HCT116 (cell line): ENCODE results near the gene NXF1. TPM values are rescaled to one million over a fixed set of nuclear protein-coding genes. Genes with fewer than 3 reads are reported as not detected.

Source experiments
- ATAC-seq: fragments of 200-7000 bp; cut with Tn5 transposase; 2 replicates; pipeline ENCODE4 v1.9.1; 2020; ENCODE audit warnings: mild to moderate bottlenecking, moderate library complexity
- BruUV-seq: library from RNA; stranded (reverse); fragments of 400-500 nt; replicated peaks from 2 replicates; lab custom pipeline; 2021; lab: Mats Ljungman, UMichigan
- CTCF ChIA-PET: fragments of 300-600 bp; sonication (Branson Sonifier 250); formaldehyde crosslinking; loops from one replicate; lab custom pipeline; 2021; ENCODE audit warnings: antibody characterized with exemption; lab: Charles Lee
- POLR2A ChIA-PET: fragments of 300-600, 350-600 bp; sonication (Branson Sonifier 250); formaldehyde crosslinking; loops from one replicate; lab custom pipeline; 2021; ENCODE audit warnings: antibody characterized with exemption; lab: Charles Lee
- RAD21 ChIA-PET, 2 experiments: fragments of 300-600 bp; sonication (Branson Sonifier 250); formaldehyde crosslinking; loops; one replicate each; lab custom pipeline; 2023; ENCODE audit warnings: low total read pairs in 2 of 2; ENCODE audit not compliant: uncharacterized antibody in 2 of 2, unreplicated experiment in 2 of 2, low non-redundant PET in 1 of 2; lab: Charles Lee
- DNase-seq: peaks from one replicate; pipeline ENCODE4 v3.0.0-alpha.2; 2010; ENCODE audit warnings: low read depth, low spot score
- H2AFZ ChIP-seq: fragments of 200-600 bp; shearing (Covaris generic), sonication (generic); 2 replicates; pipeline ENCODE4 v1.6.1; 2017; ENCODE audit warnings: low read depth, mixed run types, mixed read lengths, antibody characterized with exemption, low read length; ENCODE audit not compliant: poor library complexity, severe bottlenecking
- H3K27ac ChIP-seq: 2 replicates; pipeline ENCODE4 v1.5.1; 2012; ENCODE audit warnings: low read depth, low read length
- H3K27me3 ChIP-seq: fragments of 200-600 bp; sonication (generic); 2 replicates; pipeline ENCODE4 v1.6.1; 2016; ENCODE audit warnings: mixed run types, low read length, mixed read lengths; ENCODE audit not compliant: insufficient read depth
- H3K36me3 ChIP-seq, 2 experiments: fragments of 200-500 bp in 1 of 2; fragments of 200-600 bp in 1 of 2; sonication (Bioruptor generic) in 1 of 2; sonication (generic) in 1 of 2; 2 replicates each; pipeline versions ENCODE4 v1.5.1 to v1.6.1; 2014 to 2016; ENCODE audit warnings: low read length in 2 of 2, inconsistent platforms in 1 of 2, mixed read lengths in 1 of 2, mixed run types in 1 of 2; ENCODE audit not compliant: insufficient read depth in 2 of 2, control insufficient read depth in 1 of 2
- H3K4me1 ChIP-seq, 2 experiments: fragments of 200-600 bp in 1 of 2; sonication (generic) in 1 of 2; 2 replicates each; pipeline versions ENCODE4 v1.5.1 to v1.6.1; 2012 to 2017; ENCODE audit warnings: low read length in 2 of 2, inconsistent platforms in 1 of 2, mild to moderate bottlenecking in 1 of 2, mixed read lengths in 1 of 2, mixed run types in 1 of 2, moderate library complexity in 1 of 2; ENCODE audit not compliant: insufficient read depth in 2 of 2, control insufficient read depth in 1 of 2
- H3K4me2 ChIP-seq: fragments of 200-600 bp; sonication (generic); 2 replicates; pipeline ENCODE4 v1.6.1; 2017; ENCODE audit warnings: mixed run types, low read length, mixed read lengths
- H3K4me3 ChIP-seq, 2 experiments: fragments of 200-600 bp in 1 of 2; sonication (generic) in 1 of 2; replicated peaks in 1 of 2; 2 replicates each; pipeline ENCODE4 v1.5.1; 2011 to 2016; ENCODE audit warnings: low read length in 2 of 2, control low read depth in 1 of 2, low read depth in 1 of 2, mild to moderate bottlenecking in 1 of 2, mixed read lengths in 1 of 2, mixed run types in 1 of 2
- H3K79me2 ChIP-seq: fragments of 200-600 bp; sonication (generic); 2 replicates; pipeline ENCODE4 v1.6.1; 2017; ENCODE audit warnings: mild to moderate bottlenecking, mixed run types, low read length, moderate library complexity, mixed read lengths; ENCODE audit not compliant: insufficient read depth
- H3K9ac ChIP-seq: fragments of 200-600 bp; sonication (generic); 2 replicates; pipeline ENCODE4 v1.6.1; 2016; ENCODE audit warnings: low read length, mixed read lengths
- H3K9me2 ChIP-seq: fragments of 200-600 bp; sonication (generic), shearing (Covaris generic); 2 replicates; pipeline ENCODE4 v1.6.1; 2017; ENCODE audit warnings: mixed run types, mild to moderate bottlenecking, moderate library complexity; ENCODE audit not compliant: insufficient read depth
- H3K9me3 ChIP-seq, 2 experiments: fragments of 200-500 bp in 1 of 2; fragments of 200-600 bp in 1 of 2; sonication (Bioruptor generic) in 1 of 2; sonication (generic) in 1 of 2; 2 replicates each; pipeline ENCODE4 v1.6.1; 2014 to 2017; ENCODE audit warnings: low read length in 2 of 2, mixed read lengths in 2 of 2, inconsistent platforms in 1 of 2, low read depth in 1 of 2, mild to moderate bottlenecking in 1 of 2, mixed run types in 1 of 2, moderate library complexity in 1 of 2; ENCODE audit not compliant: control insufficient read depth in 1 of 2, insufficient read depth in 1 of 2
- H4K20me1 ChIP-seq: fragments of 200-600 bp; sonication (generic), shearing (Covaris generic); 2 replicates; pipeline ENCODE4 v1.6.1; 2017; ENCODE audit warnings: mixed run types, mild to moderate bottlenecking, moderate library complexity; ENCODE audit not compliant: insufficient read depth
- ATF3 ChIP-seq: IDR thresholded peaks from 2 replicates; pipeline ENCODE4 v1.6.1; 2012
- CEBPB ChIP-seq: IDR thresholded peaks from 2 replicates; pipeline ENCODE4 v1.6.1; 2012; ENCODE audit warnings: low read depth
- EGR1 ChIP-seq: IDR thresholded peaks from 2 replicates; pipeline ENCODE4 v1.6.1; 2012; ENCODE audit warnings: low read depth
- EZH2phosphoT487 ChIP-seq: fragments of 200-600 bp; IDR thresholded peaks from 2 replicates; pipeline ENCODE4 v1.6.1; 2018; ENCODE audit warnings: antibody characterized with exemption, borderline replicate concordance
- FOSL1 ChIP-seq: IDR thresholded peaks from 2 replicates; pipeline ENCODE4 v1.6.1; 2012; ENCODE audit warnings: low read depth
- JUND ChIP-seq: IDR thresholded peaks from 2 replicates; pipeline ENCODE4 v1.6.1; 2012
- MAX ChIP-seq: IDR thresholded peaks from 2 replicates; pipeline ENCODE4 v1.6.1; 2012
- POLR2AphosphoS5 ChIP-seq: IDR thresholded peaks from 2 replicates; pipeline ENCODE4 v1.6.1; 2011; ENCODE audit warnings: mild to moderate bottlenecking, low read depth, low read length, moderate library complexity
- REST ChIP-seq: IDR thresholded peaks from 2 replicates; pipeline ENCODE4 v1.6.1; 2012; ENCODE audit warnings: low read depth
- SIN3A ChIP-seq: IDR thresholded peaks from 2 replicates; pipeline ENCODE4 v1.6.1; 2012; ENCODE audit warnings: low read depth
- TCF7L2 ChIP-seq: IDR thresholded peaks from 2 replicates; pipeline ENCODE4 v1.7.0; 2011; ENCODE audit warnings: borderline replicate concordance, inconsistent platforms; ENCODE audit not compliant: insufficient read depth, insufficient read length; ENCODE audit errors: extremely low read depth
- YY1 ChIP-seq: IDR thresholded peaks from 2 replicates; pipeline ENCODE4 v1.6.1; 2011; ENCODE audit warnings: low read length, low read depth, moderate library complexity, mild to moderate bottlenecking; ENCODE audit not compliant: insufficient replicate concordance; ENCODE audit errors: extremely low read depth
- ZNF274 ChIP-seq: fragments of 200-500 bp; sonication (Bioruptor generic); IDR thresholded peaks from 2 replicates; pipeline ENCODE4 v1.6.1; 2014; ENCODE audit warnings: mild to moderate bottlenecking, low read depth, low read length, inconsistent platforms
- intact Hi-C: fragments of 100-400 bp; cut with micrococcal nuclease; formaldehyde crosslinking; loops from 2 replicates; pipeline ENCODE4 v1.10.0; 2022
- total RNA-seq: library from RNA; stranded (reverse); gene quantifications from one replicate; pipeline ENCODE4 v1.2.1, GENCODE V29; 2021; ENCODE audit not compliant: unreplicated experiment

NXF1 gene
- total RNA-seq, 1 experiment from 2014 or later: 55.5 TPM

GRCh38 chr11:62778441-62778840 is 26.8 kb downstream of the NXF1 start:
- Histone ChIP-seq H3K9me2 (no peaks in the 10 kb centered on the region), H3K27ac (no peak overlapping the region), H3K4me1 (no peaks in the 10 kb centered on the region), H3K4me3 (no peak overlapping the region), H3K36me3 (peaks cover 3 to 13% of the 10 kb centered on the region in 2 experiments; a peak in 3 of 4 replicates), H3K9ac (no peak overlapping the region), H2AFZ (no peak overlapping the region), H3K9me3 (no peaks in the 10 kb centered on the region), H4K20me1 (no peaks in the 10 kb centered on the region), H3K4me2 (no peak overlapping the region), H3K79me2 (0 out of 2 replicates have a peak, but pooled peaks cover 7% of the 10 kb centered on the region), H3K27me3 (no peaks in the 10 kb centered on the region)
- ChIA-PET CTCF (interaction anchor here (2.7 kb wide), 1 partner anchor 8 kb away, joined by 7 read pairs; no protein-coding TSS in a partner anchor), RAD21 (no interaction called here), POLR2A (no interaction called here)
- no peak for DNase-seq
- no peak for ATAC-seq
- BruUV-seq: no TSS peak
- intact Hi-C loops: no loop called here
- TF ChIP-seq EGR1: no peak
- no peak for TF ChIP-seq ZNF274
- TF ChIP-seq POLR2AphosphoS5: no peak
- TF ChIP-seq MAX: no peak
- TF ChIP-seq TCF7L2: no peak
- no peak for TF ChIP-seq REST
- TF ChIP-seq FOSL1: no peak
- TF ChIP-seq YY1: no peak
- no peak for TF ChIP-seq SIN3A
- TF ChIP-seq JUND: no peak
- TF ChIP-seq CEBPB: no peak
- TF ChIP-seq EZH2phosphoT487: no peak
- TF ChIP-seq ATF3: no peak
